KG1 (cell line): ENCODE data around the gene EPHA8.

Experiments
- DNase-seq: peaks from one replicate; lab custom pipeline; 2025; lab: John Stamatoyannopoulos, UW

Gene EPHA8

GRCh38 chr1:22562584-22563583, at the start of gene EPHA8:
TSS of gene EPHA8 (plus strand) at chr1:22563489. CDS start at chr1:22563636, 147 bp downstream.
- DNase-seq, result no peak

GRCh38 chr1:22516906-22517571, 46.2 kb upstream of the EPHA8 start:
- DNase-seq, result no peak

GRCh38 chr1:22517956-22518355, 45.3 kb upstream of the EPHA8 start:
- no peak for DNase-seq

GRCh38 chr1:22518379-22518778, 44.9 kb upstream of the EPHA8 start:
- no peak for DNase-seq

DNA sequence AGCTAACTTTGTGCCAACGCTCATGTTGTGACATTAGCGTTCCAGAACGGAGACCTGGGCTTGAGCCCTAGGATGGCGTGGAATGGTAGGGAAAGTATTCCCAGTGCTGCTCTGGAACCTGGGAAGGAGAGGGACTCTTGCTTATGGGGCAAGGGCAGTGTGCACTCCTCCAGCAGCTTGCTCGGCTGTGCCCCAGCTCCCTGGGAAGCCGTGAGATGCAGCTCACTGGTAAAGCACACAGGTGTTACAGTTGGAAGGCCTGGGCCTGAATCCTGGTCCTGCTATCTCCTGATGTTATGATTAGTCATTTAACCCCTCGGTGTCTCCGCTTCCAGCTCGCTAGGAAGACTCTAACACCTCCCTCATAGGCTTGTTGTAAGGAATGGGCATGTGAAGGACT, 42.4 kb upstream of the EPHA8 start:
- no peak for DNase-seq

- DNase-seq, result no peak
These were observed 41.6 kb upstream of the EPHA8 start for GRCh38 chr1:22521692-22522091.

GRCh38 chr1:22522221-22522743, 41.0 kb upstream of the EPHA8 start:
- DNase-seq, result no peak

DNA sequence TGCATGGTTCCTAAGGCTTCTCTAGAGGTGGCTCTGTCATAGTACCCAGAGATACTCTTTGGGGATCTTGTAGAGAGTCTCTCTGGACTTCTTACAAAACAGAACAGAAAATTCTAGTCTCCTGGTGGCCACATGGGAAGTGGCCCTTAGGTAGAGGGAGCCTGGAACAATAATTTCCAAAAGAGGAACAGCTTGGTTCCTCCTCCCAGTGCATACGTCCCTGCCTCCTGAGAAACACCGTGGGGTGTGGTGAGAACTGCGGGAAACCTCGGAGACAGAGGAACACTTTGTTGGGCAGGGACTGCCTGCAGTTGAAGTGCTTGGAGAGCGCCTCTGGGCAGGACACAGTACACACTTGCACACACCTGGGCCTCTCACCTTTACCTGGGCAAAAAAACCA, 38.8 kb upstream of the EPHA8 start:
- no peak for DNase-seq

GRCh38 chr1:22525211-22525610, 38.1 kb upstream of the EPHA8 start:
- no peak for DNase-seq

- no peak for DNase-seq
These were observed 37.6 kb upstream of the EPHA8 start for GRCh38 chr1:22525646-22526045.

- no peak for DNase-seq
These were observed 37.2 kb upstream of the EPHA8 start for GRCh38 chr1:22526098-22526497.

GRCh38 chr1:22526677-22527076, 36.6 kb upstream of the EPHA8 start:
- DNase-seq, result no peak

DNA sequence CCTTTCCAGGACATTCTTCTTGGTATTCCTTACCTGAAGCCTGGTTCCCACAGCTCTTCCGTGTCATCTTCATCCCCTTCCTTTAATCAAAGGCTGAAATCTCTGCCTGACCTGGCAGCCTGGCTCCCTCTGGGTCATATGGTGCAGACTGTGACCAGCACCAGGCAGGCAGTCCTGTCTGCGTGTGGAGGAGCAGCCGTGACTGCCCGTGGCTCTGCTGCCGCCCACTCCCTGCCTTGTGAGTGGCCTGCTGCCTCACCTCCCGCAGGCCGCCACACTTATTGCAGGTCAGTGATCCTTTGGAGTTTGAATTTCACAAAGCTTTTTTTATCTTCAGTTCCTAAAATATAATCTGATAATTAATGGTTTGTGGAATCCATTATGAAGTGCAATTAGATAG, 36.2 kb upstream of the EPHA8 start:
- DNase-seq, result no peak

DNA sequence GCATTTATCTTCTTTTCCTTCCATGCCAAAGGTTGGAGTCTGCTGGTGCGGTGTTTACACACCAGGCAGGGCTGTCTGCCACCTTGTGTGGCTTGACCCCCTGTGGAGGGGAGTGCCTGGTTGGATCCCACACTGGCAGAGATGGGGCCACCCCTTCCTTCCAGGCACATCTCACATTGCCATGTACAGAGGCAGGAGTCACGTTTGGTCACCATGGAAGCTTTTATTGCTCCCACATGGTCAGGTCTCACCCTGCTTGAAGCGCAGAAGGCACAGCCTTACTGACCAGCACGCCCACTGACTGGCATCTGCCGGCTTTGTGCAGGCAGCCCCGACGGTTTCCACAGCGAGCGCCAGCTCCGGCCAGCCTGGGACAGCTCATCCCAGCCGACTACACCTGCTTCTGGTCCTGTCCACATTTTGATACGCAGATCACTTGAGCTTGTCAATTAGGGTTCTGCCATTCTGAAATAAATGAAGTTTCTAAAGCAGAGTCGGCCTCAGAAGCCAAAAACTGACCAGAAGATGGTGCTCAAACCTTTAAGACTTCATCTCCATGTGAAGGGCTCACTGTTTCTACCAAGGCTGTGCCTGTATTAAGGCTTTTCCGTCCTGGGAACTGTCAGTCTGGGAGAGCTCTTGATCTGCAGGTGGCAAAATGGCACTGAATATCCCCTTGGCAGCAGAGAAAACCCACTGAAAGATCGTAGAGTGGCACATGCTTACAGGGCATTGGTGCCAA, 35.6 kb upstream of the EPHA8 start:
- DNase-seq, result no peak

GRCh38 chr1:22528451-22528850, 34.8 kb upstream of the EPHA8 start:
- DNase-seq, result no peak

GRCh38 chr1:22529901-22530621, 33.2 kb upstream of the EPHA8 start:
- DNase-seq, result no peak

GRCh38 chr1:22530715-22531114, 32.6 kb upstream of the EPHA8 start:
- no peak for DNase-seq

GRCh38 chr1:22531251-22531650, 32.0 kb upstream of the EPHA8 start:
- DNase-seq, result no peak

DNA sequence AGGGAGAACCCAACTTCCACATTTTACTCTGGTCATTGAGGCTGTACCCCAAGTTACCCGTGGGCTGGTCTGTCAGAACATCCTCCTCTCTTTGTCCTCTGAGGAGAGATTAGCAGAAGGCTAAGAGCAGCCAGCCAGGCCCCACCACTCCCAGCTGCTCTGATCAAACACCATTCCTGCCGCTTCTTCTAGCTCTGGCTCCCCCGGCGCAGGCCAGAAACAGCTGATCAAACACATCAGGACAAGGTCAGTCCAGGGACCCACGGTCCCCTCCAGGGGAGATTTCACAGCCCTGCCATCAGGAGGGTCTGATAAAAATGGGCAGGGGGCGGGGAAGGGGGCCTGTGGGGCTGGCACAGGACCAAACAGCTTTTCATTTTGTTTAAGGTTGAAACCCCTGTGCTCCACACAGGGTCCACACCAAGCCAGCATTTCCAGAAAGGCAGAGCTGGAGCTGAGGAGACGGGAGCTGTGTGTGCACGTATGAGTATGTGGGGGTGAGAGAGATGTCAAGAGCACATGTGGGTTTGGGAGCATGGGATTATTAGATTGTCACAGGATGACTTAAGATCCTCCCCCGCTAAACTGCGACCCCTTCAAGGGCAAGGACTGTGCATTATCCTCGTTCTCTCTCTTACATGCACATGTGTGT, 29.9 kb upstream of the EPHA8 start:
- no peak for DNase-seq

- DNase-seq, result no peak
These were observed 28.3 kb upstream of the EPHA8 start for GRCh38 chr1:22534951-22535350.

- no peak for DNase-seq
These were observed 27.9 kb upstream of the EPHA8 start for GRCh38 chr1:22535399-22535798.
